ENCODE results near the gene CDC26. TPM values are rescaled to one million over a fixed set of nuclear protein-coding genes. Genes with fewer than 3 reads are reported as not detected.
"Not testable (repeated sequence)": the region's sequence is repeated elsewhere in the genome, so short reads cannot be mapped to it uniquely, and the experiment has no call there.

The CDC26 gene
- total and polyA plus RNA-seq, 10 of the 15 experiments (the other 5 are each of a cell fraction or from before 2014, with no cell fraction given) = 28.2 to 156 (median 61.5) TPM

DNA sequence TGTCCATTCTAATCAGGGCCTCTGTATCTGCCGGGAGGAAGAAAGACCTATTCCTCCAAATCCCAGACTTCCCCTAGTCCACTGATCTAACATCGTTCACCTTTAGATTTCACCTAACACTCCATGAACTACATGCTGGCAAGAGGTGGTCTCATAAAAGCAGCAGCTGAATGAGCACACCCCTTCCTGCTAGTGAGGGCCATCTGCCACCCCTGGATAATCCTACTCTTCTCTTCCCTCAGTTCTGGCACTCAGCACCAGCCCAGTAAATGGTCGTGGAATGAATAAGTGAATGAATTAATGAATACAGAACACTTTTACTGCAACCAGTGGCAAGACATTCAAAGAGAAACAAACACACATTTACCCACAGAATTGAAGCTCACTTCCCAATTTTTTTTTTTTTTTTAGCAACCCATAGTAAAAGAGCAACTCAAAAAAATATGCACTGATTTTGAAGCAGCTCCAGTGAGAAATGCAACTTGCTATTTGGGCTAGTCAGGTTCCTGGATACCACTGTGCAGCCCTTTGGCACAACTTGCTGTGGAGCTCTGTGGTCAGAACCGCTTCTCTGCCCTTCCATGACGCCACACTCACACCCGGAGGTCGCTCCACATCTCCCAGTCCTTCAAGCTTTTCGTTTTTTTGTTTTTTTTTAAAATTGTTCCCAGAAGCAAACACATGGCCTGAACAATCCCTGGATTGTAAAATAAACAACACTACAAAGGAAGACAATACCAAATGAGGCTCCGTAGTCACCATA lies 21.6 kb upstream of the CDC26 start:
- in situ Hi-C loops (cut with MboI) = no loop called here
- H3K4me1 ChIP-seq (ENCODE audit: control insufficient read depth, insufficient read depth, low read length) = no peaks in the 10 kb centered on the region
- ChIA-PET POLR2A (no interaction called here), SMC1A (ENCODE audit: uncharacterized antibody, unreplicated experiment) (interaction anchor here (0.8 kb wide), 1 partner anchor 22 kb away, joined by 3 read pairs; the partner anchor contains the start of genes CDC26 and PRPF4), CTCF (interaction anchor here (0.7 kb wide), 1 partner anchor 14 kb away, joined by 3 read pairs; no protein-coding TSS in a partner anchor), RAD21 (ENCODE audit: unreplicated experiment) (no interaction called here)
- H3K27me3 ChIP-seq (replicated peaks in 1 of 2; ENCODE audit: control insufficient read depth in 2 of 2, insufficient read depth in 2 of 2, low read length in 1 of 2) = no peaks in the 10 kb centered on the region; a peak in 1 of 4 replicates
- H3K79me2 ChIP-seq (ENCODE audit: control insufficient read depth, insufficient read depth, low read length) = no peaks in the 10 kb centered on the region
- ATAC-seq = no peak
- no peak overlapping the region for H3K9ac ChIP-seq (ENCODE audit: control insufficient read depth, insufficient read depth, low read length)
- no peak overlapping the region for H3K4me2 ChIP-seq (ENCODE audit: control insufficient read depth, insufficient read depth)
- DNase-seq (ENCODE audit: low read depth, low spot score) = no peak
- H3K27ac ChIP-seq (ENCODE audit: control insufficient read depth, insufficient read depth) = no peak overlapping the region
- intact Hi-C loops (cut with micrococcal nuclease; ENCODE audit: unreplicated experiment) = no loop called here
- no peaks in the 10 kb centered on the region for H3K9me3 ChIP-seq (replicated peaks; ENCODE audit: control insufficient read depth, insufficient read depth, low read length)
- peaks cover 3 to 4% of the 10 kb centered on the region in 2 experiments; a peak in 3 of 4 replicates for H3K36me3 ChIP-seq (ENCODE audit: control insufficient read depth in 2 of 2, insufficient read depth in 2 of 2, low read length in 1 of 2)
- no peak overlapping the region for H3K4me3 ChIP-seq
- WGBS (ENCODE audit: insufficient coverage, insufficient replicate concordance, low lambda C conversion rate, missing lambda C conversion rate) = 40% methylated on average over 9 of the region's 9 CpGs
- TF ChIP-seq STAT3 (IDR thresholded peaks at IDR 0.05; ENCODE audit: low read depth, low read length) (no peak), TBL1XR1 (IDR thresholded peaks at IDR 0.05; ENCODE audit: low read depth, low read length) (no peak), WRNIP1 (IDR thresholded peaks at IDR 0.05; ENCODE audit: borderline replicate concordance, low read depth, low read length) (no peak)
- TF ChIP-seq, protein P1, sequence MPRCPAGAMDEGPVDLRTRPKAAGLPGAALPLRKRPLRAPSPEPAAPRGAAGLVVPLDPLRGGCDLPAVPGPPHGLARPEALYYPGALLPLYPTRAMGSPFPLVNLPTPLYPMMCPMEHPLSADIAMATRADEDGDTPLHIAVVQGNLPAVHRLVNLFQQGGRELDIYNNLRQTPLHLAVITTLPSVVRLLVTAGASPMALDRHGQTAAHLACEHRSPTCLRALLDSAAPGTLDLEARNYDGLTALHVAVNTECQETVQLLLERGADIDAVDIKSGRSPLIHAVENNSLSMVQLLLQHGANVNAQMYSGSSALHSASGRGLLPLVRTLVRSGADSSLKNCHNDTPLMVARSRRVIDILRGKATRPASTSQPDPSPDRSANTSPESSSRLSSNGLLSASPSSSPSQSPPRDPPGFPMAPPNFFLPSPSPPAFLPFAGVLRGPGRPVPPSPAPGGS (IDR thresholded peaks at IDR 0.05; ENCODE audit: borderline replicate concordance, insufficient read depth, low read depth, low read length, poor library complexity, severe bottlenecking) = no peak
- TF ChIP-seq, protein P2, sequence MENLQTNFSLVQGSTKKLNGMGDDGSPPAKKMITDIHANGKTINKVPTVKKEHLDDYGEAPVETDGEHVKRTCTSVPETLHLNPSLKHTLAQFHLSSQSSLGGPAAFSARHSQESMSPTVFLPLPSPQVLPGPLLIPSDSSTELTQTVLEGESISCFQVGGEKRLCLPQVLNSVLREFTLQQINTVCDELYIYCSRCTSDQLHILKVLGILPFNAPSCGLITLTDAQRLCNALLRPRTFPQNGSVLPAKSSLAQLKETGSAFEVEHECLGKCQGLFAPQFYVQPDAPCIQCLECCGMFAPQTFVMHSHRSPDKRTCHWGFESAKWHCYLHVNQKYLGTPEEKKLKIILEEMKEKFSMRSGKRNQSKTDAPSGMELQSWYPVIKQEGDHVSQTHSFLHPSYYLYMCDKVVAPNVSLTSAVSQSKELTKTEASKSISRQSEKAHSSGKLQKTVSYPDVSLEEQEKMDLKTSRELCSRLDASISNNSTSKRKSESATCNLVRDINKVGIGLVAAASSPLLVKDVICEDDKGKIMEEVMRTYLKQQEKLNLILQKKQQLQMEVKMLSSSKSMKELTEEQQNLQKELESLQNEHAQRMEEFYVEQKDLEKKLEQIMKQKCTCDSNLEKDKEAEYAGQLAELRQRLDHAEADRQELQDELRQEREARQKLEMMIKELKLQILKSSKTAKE (IDR thresholded peaks at IDR 0.05; ENCODE audit: low read depth, poor library complexity, severe bottlenecking) = no peak
- TF ChIP-seq, protein P3, sequence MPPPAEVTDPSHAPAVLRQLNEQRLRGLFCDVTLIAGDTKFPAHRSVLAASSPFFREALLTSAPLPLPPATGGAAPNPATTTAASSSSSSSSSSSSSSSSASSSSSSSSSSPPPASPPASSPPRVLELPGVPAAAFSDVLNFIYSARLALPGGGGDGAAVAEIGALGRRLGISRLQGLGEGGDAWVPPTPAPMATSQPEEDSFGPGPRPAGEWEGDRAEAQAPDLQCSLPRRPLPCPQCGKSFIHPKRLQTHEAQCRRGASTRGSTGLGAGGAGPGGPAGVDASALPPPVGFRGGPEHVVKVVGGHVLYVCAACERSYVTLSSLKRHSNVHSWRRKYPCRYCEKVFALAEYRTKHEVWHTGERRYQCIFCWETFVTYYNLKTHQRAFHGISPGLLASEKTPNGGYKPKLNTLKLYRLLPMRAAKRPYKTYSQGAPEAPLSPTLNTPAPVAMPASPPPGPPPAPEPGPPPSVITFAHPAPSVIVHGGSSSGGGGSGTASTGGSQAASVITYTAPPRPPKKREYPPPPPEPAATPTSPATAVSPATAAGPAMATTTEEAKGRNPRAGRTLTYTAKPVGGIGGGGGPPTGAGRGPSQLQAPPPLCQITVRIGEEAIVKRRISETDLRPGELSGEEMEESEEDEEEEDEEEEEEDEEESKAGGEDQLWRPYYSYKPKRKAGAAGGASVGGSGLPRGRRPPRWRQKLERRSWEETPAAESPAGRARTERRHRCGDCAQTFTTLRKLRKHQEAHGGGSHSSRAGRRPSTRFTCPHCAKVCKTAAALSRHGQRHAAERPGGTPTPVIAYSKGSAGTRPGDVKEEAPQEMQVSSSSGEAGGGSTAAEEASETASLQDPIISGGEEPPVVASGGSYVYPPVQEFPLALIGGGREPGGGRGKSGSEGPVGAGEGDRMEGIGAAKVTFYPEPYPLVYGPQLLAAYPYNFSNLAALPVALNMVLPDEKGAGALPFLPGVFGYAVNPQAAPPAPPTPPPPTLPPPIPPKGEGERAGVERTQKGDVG (CRISPR knock-in tag; IDR thresholded peaks at IDR 0.05) = no peak
- H4K20me1 ChIP-seq (ENCODE audit: control insufficient read depth, insufficient read depth) = no peaks in the 10 kb centered on the region
- BruUV-seq (replicated peaks) = no TSS peak
- FAIRE-seq = no peak
- H2AFZ ChIP-seq (ENCODE audit: control insufficient read depth, low read depth, low read length) = no peak overlapping the region

DNA sequence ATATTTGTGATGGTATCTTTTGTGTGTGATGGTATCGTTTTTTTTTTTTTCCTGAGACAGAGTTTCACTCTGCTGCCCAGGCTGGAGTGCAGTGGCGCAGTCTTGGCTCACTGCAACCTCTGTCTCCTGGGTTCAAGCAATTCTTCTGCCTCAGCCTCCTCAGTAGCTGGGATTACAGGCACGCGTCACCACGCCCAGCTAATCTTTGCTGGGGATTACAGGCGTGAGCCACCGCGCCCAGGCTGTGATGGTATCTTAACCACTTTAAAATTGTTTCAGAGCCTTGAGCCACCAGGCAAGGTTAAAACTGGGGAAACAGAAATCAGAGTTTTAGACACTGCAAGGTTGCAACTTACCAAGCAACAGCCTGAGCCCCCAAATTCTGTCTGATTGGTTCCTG lies 20.9 kb upstream of the CDC26 start:
- ChIA-PET POLR2A (interaction anchor here (0.7 kb wide), 1 partner anchor 15 kb away, joined by 3 read pairs; no protein-coding TSS in a partner anchor), SMC1A (ENCODE audit: uncharacterized antibody, unreplicated experiment) (interaction anchor here (0.7 to 1.6 kb wide), 3 partner anchors 10 to 362 kb away, joined by 3 to 5 read pairs (median 3); partner anchors contain the start of genes CDC26 and PRPF4)
- DNase-seq (ENCODE audit: low read depth, low spot score); RAD21 ChIA-PET (ENCODE audit: unreplicated experiment); H2AFZ ChIP-seq (ENCODE audit: control insufficient read depth, low read depth, low read length); H3K4me3 ChIP-seq; intact Hi-C loops (cut with micrococcal nuclease; ENCODE audit: unreplicated experiment); ATAC-seq; CTCF ChIA-PET; H3K79me2 ChIP-seq (ENCODE audit: control insufficient read depth, insufficient read depth, low read length); H4K20me1 ChIP-seq (ENCODE audit: control insufficient read depth, insufficient read depth); H3K4me1 ChIP-seq (ENCODE audit: control insufficient read depth, insufficient read depth, low read length); H3K9ac ChIP-seq (ENCODE audit: control insufficient read depth, insufficient read depth, low read length); BruUV-seq (replicated peaks); H3K27ac ChIP-seq (ENCODE audit: control insufficient read depth, insufficient read depth); H3K36me3 ChIP-seq (ENCODE audit: control insufficient read depth in 2 of 2, insufficient read depth in 2 of 2, low read length in 1 of 2); H3K9me3 ChIP-seq (replicated peaks; ENCODE audit: control insufficient read depth, insufficient read depth, low read length); H3K27me3 ChIP-seq (replicated peaks in 1 of 2; ENCODE audit: control insufficient read depth in 2 of 2, insufficient read depth in 2 of 2, low read length in 1 of 2); FAIRE-seq; H3K4me2 ChIP-seq (ENCODE audit: control insufficient read depth, insufficient read depth); in situ Hi-C loops (cut with MboI): not testable (repeated sequence)
- WGBS (ENCODE audit: insufficient coverage, insufficient replicate concordance, low lambda C conversion rate, missing lambda C conversion rate) = 98% methylated on average over 8 of the region's 8 CpGs

Data from GM12878 (cell line).